ENCODE data around the gene GUCA2A. TPM values are rescaled to one million over a fixed set of nuclear protein-coding genes. Genes with fewer than 3 reads are reported as not detected.

Gene GUCA2A
- total RNA-seq, 1 donor from 2014 or later, result not detected

DNA sequence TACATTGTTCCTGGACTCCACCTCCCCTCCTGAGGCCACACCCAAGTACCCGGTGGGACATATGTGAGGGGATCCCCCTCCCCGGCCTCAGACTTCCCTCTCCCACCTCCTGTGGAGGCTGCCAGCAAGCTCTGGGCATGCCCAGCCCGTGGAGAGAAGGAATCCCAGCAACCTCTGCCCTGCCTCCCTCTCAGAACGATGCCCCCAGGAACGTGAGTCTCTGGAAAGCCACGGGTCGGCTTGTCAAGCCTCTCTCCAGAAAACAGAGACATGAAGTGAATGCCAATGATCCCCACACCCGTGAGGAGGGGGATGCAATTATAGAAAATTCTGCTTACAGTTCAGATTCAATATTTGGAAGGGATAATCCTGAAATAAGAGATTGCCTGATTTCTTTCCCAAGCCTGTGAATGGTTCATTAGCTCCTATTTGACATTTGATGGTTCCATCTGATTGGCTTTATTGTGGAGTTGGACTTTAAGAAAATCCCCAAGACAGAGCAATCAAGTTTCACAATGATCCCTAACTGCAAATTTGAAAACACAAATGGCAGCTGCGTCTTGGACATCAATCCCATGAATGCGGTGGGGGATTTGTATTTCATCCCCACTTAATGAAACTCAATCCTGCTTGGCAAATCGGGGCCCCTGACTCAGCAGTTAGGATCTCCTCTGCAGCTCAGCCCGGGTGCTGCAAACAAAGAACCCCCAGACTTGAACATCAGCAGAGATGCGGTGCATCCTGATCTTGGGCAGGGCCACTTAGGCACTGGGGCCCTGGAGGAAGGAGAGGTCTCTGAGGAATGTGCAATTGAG is 20.4 kb downstream of the GUCA2A start:
- Mint-ChIP-seq H3K4me1 (ENCODE audit: low read depth) (no peaks in the 10 kb centered on the region), H3K27me3 (peaks cover 12% of the 10 kb centered on the region), H3K4me3 (ENCODE audit: low read depth) (no peak overlapping the region), H3K27ac (no peak overlapping the region), H3K36me3 (ENCODE audit: insufficient read depth) (no peaks in the 10 kb centered on the region), H3K9me3 (ENCODE audit: low read depth) (no peaks in the 10 kb centered on the region)
- TF ChIP-seq CTCF (IDR thresholded peaks at IDR 0.05; ENCODE audit: unreplicated experiment), result no peak
- DNase-seq (ENCODE audit: low spot score, unreplicated experiment), result no peak

DNA sequence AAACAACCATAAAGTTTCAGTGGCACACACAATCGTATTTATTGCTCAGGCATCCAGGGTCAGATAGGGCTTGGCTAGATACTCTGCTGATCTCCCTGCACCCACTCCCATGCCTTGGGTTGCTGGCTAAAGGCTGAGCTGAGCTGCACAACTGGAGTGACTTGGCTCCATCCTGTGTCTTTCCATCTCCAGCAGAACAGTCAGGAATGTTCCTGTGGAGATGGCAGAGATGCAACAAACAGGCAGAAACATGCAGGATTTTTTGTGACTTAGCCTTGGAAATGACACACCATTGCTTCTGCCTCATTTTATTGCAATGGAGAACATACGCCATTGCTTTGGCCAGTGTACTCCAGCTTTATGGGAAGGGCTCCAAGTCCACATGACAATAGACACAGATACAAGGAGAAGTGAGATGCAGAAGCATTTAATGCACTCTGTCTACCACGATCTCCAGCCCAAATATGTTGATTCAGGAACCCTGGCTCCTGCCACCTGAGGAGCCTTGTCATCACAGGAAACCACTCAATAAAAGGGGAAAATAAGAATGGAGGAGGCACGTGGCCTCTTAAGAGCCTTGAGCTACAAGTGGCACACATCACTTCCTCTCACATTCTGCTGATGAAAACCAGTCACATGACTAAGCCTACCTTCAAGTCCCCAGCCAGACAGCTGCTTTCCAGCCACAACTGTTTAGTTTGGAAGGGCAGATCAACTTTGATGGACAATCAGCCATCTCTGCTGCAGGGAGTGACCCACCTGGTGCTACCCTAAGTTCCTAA is 21.5 kb downstream of the GUCA2A start:
- no peaks in the 10 kb centered on the region for H3K9me3 Mint-ChIP-seq (ENCODE audit: low read depth)
- DNase-seq (ENCODE audit: low spot score, unreplicated experiment), result no peak
- no peak for TF ChIP-seq CTCF (IDR thresholded peaks at IDR 0.05; ENCODE audit: unreplicated experiment)

GRCh38 chr1:42141978-42142377 is 22.6 kb downstream of the GUCA2A start:
- H3K27me3 Mint-ChIP-seq, result peaks cover 12% of the 10 kb centered on the region
- H3K4me1 Mint-ChIP-seq (ENCODE audit: low read depth), result no peaks in the 10 kb centered on the region
- TF ChIP-seq CTCF (IDR thresholded peaks at IDR 0.05; ENCODE audit: unreplicated experiment), result no peak
- H3K36me3 Mint-ChIP-seq (ENCODE audit: insufficient read depth), result no peaks in the 10 kb centered on the region
- H3K27ac Mint-ChIP-seq, result no peak overlapping the region
- no peak for DNase-seq (ENCODE audit: low spot score, unreplicated experiment)
- H3K9me3 Mint-ChIP-seq (ENCODE audit: low read depth), result no peaks in the 10 kb centered on the region
- no peak overlapping the region for H3K4me3 Mint-ChIP-seq (ENCODE audit: low read depth)

More for the DNA sequence above, 21.5 kb downstream of the GUCA2A start:
- H3K27me3 Mint-ChIP-seq, result peaks cover 12% of the 10 kb centered on the region
- no peaks in the 10 kb centered on the region for H3K36me3 Mint-ChIP-seq (ENCODE audit: insufficient read depth)
- no peak overlapping the region for H3K27ac Mint-ChIP-seq
- no peaks in the 10 kb centered on the region for H3K4me1 Mint-ChIP-seq (ENCODE audit: low read depth)
- no peak overlapping the region for H3K4me3 Mint-ChIP-seq (ENCODE audit: low read depth)

GRCh38 chr1:42140191-42140590 is 24.4 kb downstream of the GUCA2A start:
- no peaks in the 10 kb centered on the region for H3K36me3 Mint-ChIP-seq (ENCODE audit: insufficient read depth)
- H3K4me3 Mint-ChIP-seq (ENCODE audit: low read depth), result no peak overlapping the region
- DNase-seq (ENCODE audit: low spot score, unreplicated experiment), result no peak
- H3K4me1 Mint-ChIP-seq (ENCODE audit: low read depth), result peaks cover 4% of the 10 kb centered on the region
- no peak overlapping the region for H3K27ac Mint-ChIP-seq
- H3K9me3 Mint-ChIP-seq (ENCODE audit: low read depth), result no peaks in the 10 kb centered on the region
- peaks cover 12% of the 10 kb centered on the region for H3K27me3 Mint-ChIP-seq
- no peak for TF ChIP-seq CTCF (IDR thresholded peaks at IDR 0.05; ENCODE audit: unreplicated experiment)

- H3K9me3 Mint-ChIP-seq (ENCODE audit: low read depth), result no peaks in the 10 kb centered on the region
- H3K36me3 Mint-ChIP-seq (ENCODE audit: insufficient read depth), result no peaks in the 10 kb centered on the region
- DNase-seq (ENCODE audit: low spot score, unreplicated experiment), result no peak
- no peak overlapping the region for H3K4me3 Mint-ChIP-seq (ENCODE audit: low read depth)
- H3K27me3 Mint-ChIP-seq, result peaks cover 10% of the 10 kb centered on the region
- no peak for TF ChIP-seq CTCF (IDR thresholded peaks at IDR 0.05; ENCODE audit: unreplicated experiment)
- no peak overlapping the region for H3K27ac Mint-ChIP-seq
- H3K4me1 Mint-ChIP-seq (ENCODE audit: low read depth), result peaks cover 6% of the 10 kb centered on the region
Observed at GRCh38 chr1:42139444-42139843, 25.1 kb downstream of the GUCA2A start.
